ENCODE results near the gene ZDHHC3.

Gene ZDHHC3

GRCh38 chr3:44915702-44916438 is 60.1 kb downstream of the ZDHHC3 start:
- TF ChIP-seq GATA2 (IDR thresholded peaks at IDR 0.05; ENCODE audit: low read depth, low read length), result no peak
- no peak for TF ChIP-seq GATA3 (IDR thresholded peaks at IDR 0.05; ENCODE audit: low read depth, low read length)

GRCh38 chr3:44914936-44915335 is 61.0 kb downstream of the ZDHHC3 start:
- no peak for TF ChIP-seq GATA3 (IDR thresholded peaks at IDR 0.05; ENCODE audit: low read depth, low read length)
- TF ChIP-seq GATA2 (IDR thresholded peaks at IDR 0.05; ENCODE audit: low read depth, low read length), result no peak

- TF ChIP-seq GATA3 (IDR thresholded peaks at IDR 0.05; ENCODE audit: low read depth, low read length), result no peak
- no peak for TF ChIP-seq GATA2 (IDR thresholded peaks at IDR 0.05; ENCODE audit: low read depth, low read length)
Measured at GRCh38 chr3:44913868-44914468, 62.0 kb downstream of the ZDHHC3 start.

GRCh38 chr3:44910693-44911092 is 65.3 kb downstream of the ZDHHC3 start:
- TF ChIP-seq GATA2 (IDR thresholded peaks at IDR 0.05; ENCODE audit: low read depth, low read length) (no peak), GATA3 (IDR thresholded peaks at IDR 0.05; ENCODE audit: low read depth, low read length) (no peak)

- TF ChIP-seq GATA3 (IDR thresholded peaks at IDR 0.05; ENCODE audit: low read depth, low read length), result no peak
- no peak for TF ChIP-seq GATA2 (IDR thresholded peaks at IDR 0.05; ENCODE audit: low read depth, low read length)
Measured at GRCh38 chr3:44909063-44909462, 66.9 kb downstream of the ZDHHC3 start.

GRCh38 chr3:44907612-44908011 is 68.4 kb downstream of the ZDHHC3 start:
- no peak for TF ChIP-seq GATA2 (IDR thresholded peaks at IDR 0.05; ENCODE audit: low read depth, low read length)
- TF ChIP-seq GATA3 (IDR thresholded peaks at IDR 0.05; ENCODE audit: low read depth, low read length), result no peak

- TF ChIP-seq GATA2 (IDR thresholded peaks at IDR 0.05; ENCODE audit: low read depth, low read length) (no peak), GATA3 (IDR thresholded peaks at IDR 0.05; ENCODE audit: low read depth, low read length) (no peak)
Measured at GRCh38 chr3:44906997-44907396, 69.0 kb downstream of the ZDHHC3 start.

- TF ChIP-seq GATA3 (IDR thresholded peaks at IDR 0.05; ENCODE audit: low read depth, low read length) (no peak), GATA2 (IDR thresholded peaks at IDR 0.05; ENCODE audit: low read depth, low read length) (no peak)
Measured at GRCh38 chr3:44905446-44906157, 70.4 kb downstream of the ZDHHC3 start.

GRCh38 chr3:44903751-44904150 is 72.2 kb downstream of the ZDHHC3 start:
- no peak for TF ChIP-seq GATA2 (IDR thresholded peaks at IDR 0.05; ENCODE audit: low read depth, low read length)
- TF ChIP-seq GATA3 (IDR thresholded peaks at IDR 0.05; ENCODE audit: low read depth, low read length), result no peak

GRCh38 chr3:44903314-44903713 is 72.7 kb downstream of the ZDHHC3 start:
- TF ChIP-seq GATA2 (IDR thresholded peaks at IDR 0.05; ENCODE audit: low read depth, low read length) (peak; percentile 54; the same call in 1 of the 2 replicates), GATA3 (IDR thresholded peaks at IDR 0.05; ENCODE audit: low read depth, low read length) (peak; percentile 59)

- no peak for TF ChIP-seq GATA3 (IDR thresholded peaks at IDR 0.05; ENCODE audit: low read depth, low read length)
- TF ChIP-seq GATA2 (IDR thresholded peaks at IDR 0.05; ENCODE audit: low read depth, low read length), result no peak
Measured at GRCh38 chr3:44902628-44903027, 73.3 kb downstream of the ZDHHC3 start.

GRCh38 chr3:44899683-44900367 is 76.1 kb downstream of the ZDHHC3 start:
- no peak for TF ChIP-seq GATA2 (IDR thresholded peaks at IDR 0.05; ENCODE audit: low read depth, low read length)

- TF ChIP-seq GATA3 (IDR thresholded peaks at IDR 0.05; ENCODE audit: low read depth, low read length), result no peak
- TF ChIP-seq GATA2 (IDR thresholded peaks at IDR 0.05; ENCODE audit: low read depth, low read length), result no peak
Measured at GRCh38 chr3:44896440-44896839, 79.5 kb downstream of the ZDHHC3 start.

- no peak for TF ChIP-seq GATA2 (IDR thresholded peaks at IDR 0.05; ENCODE audit: low read depth, low read length)
- TF ChIP-seq GATA3 (IDR thresholded peaks at IDR 0.05; ENCODE audit: low read depth, low read length), result no peak
Measured at GRCh38 chr3:44894485-44894884, 81.5 kb downstream of the ZDHHC3 start.
